ENCODE data around the gene CD247. TPM values are rescaled to one million over a fixed set of nuclear protein-coding genes. Genes with fewer than 3 reads are reported as not detected.

The CD247 gene
- total and polyA plus RNA-seq, 2 of the 13 experiments (the other 11 are each of a cell fraction or from before 2014, with no cell fraction given): 0.20 TPM; not detected in 1

DNA sequence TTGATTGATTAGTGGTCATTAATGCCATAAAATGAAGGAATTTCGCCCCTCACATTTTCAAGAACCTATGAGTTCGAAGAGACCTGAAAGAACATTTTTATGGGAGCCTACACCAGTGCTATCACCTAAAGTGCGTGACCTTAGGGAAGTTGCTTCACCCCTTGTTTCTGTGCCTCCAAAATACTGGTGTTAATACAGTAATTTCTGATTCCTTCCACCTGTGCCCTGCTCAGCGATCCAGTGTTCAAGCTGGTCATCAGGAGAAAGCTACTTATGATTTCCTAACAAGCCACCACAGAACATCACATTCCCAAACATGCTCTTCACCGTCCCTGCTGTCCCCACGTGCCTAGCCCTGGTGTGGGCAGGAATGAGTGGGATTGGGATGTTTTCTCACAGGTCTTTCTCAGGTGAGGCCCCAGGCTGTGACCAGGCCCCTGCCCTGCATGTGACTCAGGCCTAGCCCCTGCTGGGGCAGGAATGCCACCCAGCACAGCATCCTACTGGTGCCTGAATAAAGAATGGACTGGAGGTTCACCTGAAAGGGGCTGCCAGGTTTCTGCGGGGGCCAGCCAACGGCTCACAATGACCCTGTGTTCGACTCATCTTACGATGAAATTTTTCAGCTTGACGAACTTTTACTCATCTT, 60.3 kb downstream of the CD247 start:
- intact Hi-C loops (cut with micrococcal nuclease; ENCODE audit: unreplicated experiment) (loop anchor here (5.0 kb wide), 1 partner anchor 391 kb away; no protein-coding TSS in a partner anchor), in situ Hi-C loops (cut with HindIII; ENCODE audit: extremely low pct_ligation_motif_present, low pct_unique_long_range_greater_than_20kb) (no loop called here)
- H2AFZ ChIP-seq (ENCODE audit: low read length): no peak overlapping the region
- TF ChIP-seq CENPT (CRISPR knock-in tag; IDR thresholded peaks at IDR 0.05; ENCODE audit: low read depth): no peak
- no peak for TF ChIP-seq ZNF44 (CRISPR knock-in tag; IDR thresholded peaks at IDR 0.05)
- TF ChIP-seq, protein P1, sequence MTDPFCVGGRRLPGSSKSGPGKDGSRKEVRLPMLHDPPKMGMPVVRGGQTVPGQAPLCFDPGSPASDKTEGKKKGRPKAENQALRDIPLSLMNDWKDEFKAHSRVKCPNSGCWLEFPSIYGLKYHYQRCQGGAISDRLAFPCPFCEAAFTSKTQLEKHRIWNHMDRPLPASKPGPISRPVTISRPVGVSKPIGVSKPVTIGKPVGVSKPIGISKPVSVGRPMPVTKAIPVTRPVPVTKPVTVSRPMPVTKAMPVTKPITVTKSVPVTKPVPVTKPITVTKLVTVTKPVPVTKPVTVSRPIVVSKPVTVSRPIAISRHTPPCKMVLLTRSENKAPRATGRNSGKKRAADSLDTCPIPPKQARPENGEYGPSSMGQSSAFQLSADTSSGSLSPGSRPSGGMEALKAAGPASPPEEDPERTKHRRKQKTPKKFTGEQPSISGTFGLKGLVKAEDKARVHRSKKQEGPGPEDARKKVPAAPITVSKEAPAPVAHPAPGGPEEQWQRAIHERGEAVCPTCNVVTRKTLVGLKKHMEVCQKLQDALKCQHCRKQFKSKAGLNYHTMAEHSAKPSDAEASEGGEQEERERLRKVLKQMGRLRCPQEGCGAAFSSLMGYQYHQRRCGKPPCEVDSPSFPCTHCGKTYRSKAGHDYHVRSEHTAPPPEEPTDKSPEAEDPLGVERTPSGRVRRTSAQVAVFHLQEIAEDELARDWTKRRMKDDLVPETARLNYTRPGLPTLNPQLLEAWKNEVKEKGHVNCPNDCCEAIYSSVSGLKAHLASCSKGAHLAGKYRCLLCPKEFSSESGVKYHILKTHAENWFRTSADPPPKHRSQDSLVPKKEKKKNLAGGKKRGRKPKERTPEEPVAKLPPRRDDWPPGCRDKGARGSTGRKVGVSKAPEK (CRISPR knock-in tag; IDR thresholded peaks at IDR 0.05; ENCODE audit: borderline replicate concordance): no peak
- TF ChIP-seq ZFP62 (CRISPR knock-in tag; IDR thresholded peaks at IDR 0.05): no peak
- no peak for TF ChIP-seq NRL (CRISPR knock-in tag; IDR thresholded peaks at IDR 0.05; ENCODE audit: borderline replicate concordance)
- no peak for TF ChIP-seq HOXA3 (CRISPR knock-in tag; IDR thresholded peaks at IDR 0.05)
- no peak for TF ChIP-seq GRHL1 (CRISPR knock-in tag; conservative IDR thresholded peaks at IDR 0.05)
- TF ChIP-seq CSRNP2 (CRISPR knock-in tag; conservative IDR thresholded peaks at IDR 0.05; ENCODE audit: low read depth): no peak
- TF ChIP-seq PHF20 (CRISPR knock-in tag; IDR thresholded peaks at IDR 0.05): no peak
- no peak for TF ChIP-seq ZNF720 (CRISPR knock-in tag; IDR thresholded peaks at IDR 0.05)
- no peak for TF ChIP-seq EP300 (IDR thresholded peaks at IDR 0.05; ENCODE audit: low read depth in 2 of 2, low read length in 2 of 2)
- no peak for TF ChIP-seq EP300 (CRISPR knock-in tag; IDR thresholded peaks at IDR 0.05; ENCODE audit: borderline replicate concordance)
- TF ChIP-seq DBP (CRISPR knock-in tag; IDR thresholded peaks at IDR 0.05; ENCODE audit: not compliant biosample characterization): no peak
- no peak for TF ChIP-seq FOXK2 (IDR thresholded peaks at IDR 0.05)
- TF ChIP-seq ZNF567 (CRISPR knock-in tag; IDR thresholded peaks at IDR 0.05; ENCODE audit: borderline replicate concordance): no peak
- TF ChIP-seq ZNF441 (CRISPR knock-in tag; IDR thresholded peaks at IDR 0.05; ENCODE audit: borderline replicate concordance): no peak
- TF ChIP-seq IRF2 (CRISPR knock-in tag; IDR thresholded peaks at IDR 0.05): no peak
- no peaks in the 10 kb centered on the region for H4K20me1 ChIP-seq (ENCODE audit: insufficient read depth, low read length)
- CTCF ChIA-PET (ENCODE audit: low intra/inter-chr PET ratio, low total read pairs): no interaction called here
- no peak overlapping the region for H3K4me2 ChIP-seq (ENCODE audit: low read depth, low read length)
- POLR2A ChIA-PET: no interaction called here
- WGBS (ENCODE audit: low lambda C conversion rate): 41% methylated on average over 9 of the region's 11 CpGs
- H3K36me3 ChIP-seq (replicated peaks in 1 of 2; ENCODE audit: control insufficient read depth in 1 of 2, insufficient read depth in 2 of 2, low read length in 2 of 2): no peaks in the 10 kb centered on the region
- ATAC-seq (no peak), FAIRE-seq (no peak), DNase-seq (ENCODE audit: low spot score) (no peak)
- no peak overlapping the region for H3K9ac ChIP-seq (ENCODE audit: insufficient read depth, low read depth, low read length)
- H3K4me3 ChIP-seq (replicated peaks in 1 of 3; ENCODE audit: insufficient read depth in 1 of 3, low read depth in 2 of 3, low read length in 3 of 3): no peak overlapping the region
- no peak overlapping the region for H3K27ac ChIP-seq (ENCODE audit: extremely low read length, insufficient read depth, low read length)
- no TSS peak for BruUV-seq (replicated peaks)
- no peaks in the 10 kb centered on the region for H3K9me3 ChIP-seq (ENCODE audit: low read length)
- peaks cover 7 to 59% of the 10 kb centered on the region in 2 experiments for H3K27me3 ChIP-seq (ENCODE audit: control insufficient read depth in 1 of 2, insufficient read depth in 2 of 2, low read length in 2 of 2)
- peaks cover 6% of the 10 kb centered on the region for H3K4me1 ChIP-seq (ENCODE audit: insufficient read depth, low read length)
- no peaks in the 10 kb centered on the region for H3K79me2 ChIP-seq (ENCODE audit: insufficient read depth, low read length)
